SK-N-MC (cell line): ENCODE results near the gene KAT5.
"Not testable (repeated sequence)": the region's sequence is repeated elsewhere in the genome, so short reads cannot be mapped to it uniquely, and the experiment has no call there.

ENCODE experiments used
- EZH2 ChIP-seq: fragments of 200-600 bp; sonication (generic); IDR thresholded peaks from one replicate; pipeline ENCODE4 v1.6.1; 2017; ENCODE audit warnings: antibody characterized with exemption
- POLR2AphosphoS5 ChIP-seq: IDR thresholded peaks from 2 replicates; pipeline ENCODE4 v1.6.1; 2012; ENCODE audit warnings: mild to moderate bottlenecking, low read depth, low read length, borderline replicate concordance

DNA sequence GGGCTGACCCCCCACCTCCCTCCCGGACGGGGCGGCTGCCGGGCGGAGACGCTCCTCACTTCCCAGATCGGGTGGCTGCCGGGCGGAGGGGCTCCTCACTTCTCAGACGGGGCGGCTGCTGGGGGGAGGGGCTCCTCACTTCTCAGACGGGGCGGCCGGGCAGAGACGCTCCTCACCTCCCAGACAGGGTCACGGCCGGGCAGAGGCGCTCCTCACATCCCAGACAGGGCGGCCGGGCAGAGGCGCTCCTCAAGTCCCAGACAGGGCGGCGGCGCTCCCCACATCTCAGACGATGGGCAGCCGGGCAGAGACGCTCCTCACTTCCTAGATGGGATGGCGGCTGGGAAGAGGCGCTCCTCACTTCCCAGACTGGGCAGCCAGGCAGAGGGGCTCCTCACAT lies 50.8 kb downstream of the KAT5 start:
- TF ChIP-seq POLR2AphosphoS5, EZH2: not testable (repeated sequence)
